ENCODE data around the gene PLEKHA7. TPM values are rescaled to one million over a fixed set of nuclear protein-coding genes. Genes with fewer than 3 reads are reported as not detected.
"Not testable (repeated sequence)": the region's sequence is repeated elsewhere in the genome, so short reads cannot be mapped to it uniquely, and the experiment has no call there.

The PLEKHA7 gene
- total RNA-seq: 17.7 and 25.3 TPM in 2 replicates

DNA sequence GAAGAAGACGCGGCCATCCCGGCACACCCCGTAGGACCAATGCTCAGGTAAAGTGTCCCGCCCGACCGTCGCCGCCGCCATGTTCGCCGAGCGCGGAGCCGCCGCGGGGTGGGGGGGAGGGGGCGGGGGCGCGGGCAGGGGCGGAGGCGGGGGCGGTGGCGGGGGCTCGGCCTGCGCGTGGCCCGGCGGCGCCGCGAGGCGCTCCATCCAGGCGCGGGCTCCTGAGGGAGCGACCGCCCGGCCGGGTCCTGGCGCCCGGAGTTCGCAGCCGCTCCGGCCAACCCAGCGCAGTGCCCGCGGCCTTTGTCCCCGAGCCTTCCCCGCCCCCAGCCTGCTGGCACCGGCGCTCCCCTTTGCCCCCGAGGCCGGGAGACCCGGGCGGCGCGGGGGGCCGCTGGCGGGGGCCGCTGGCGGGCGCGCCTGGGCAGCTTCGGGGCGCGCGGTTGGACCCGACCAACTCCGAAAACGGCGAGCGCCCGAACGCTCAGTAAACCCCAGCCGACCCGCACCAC lies at the start of gene PLEKHA7:
Gene PLEKHA7, minus strand, starts transcription at position 94 of the 512 bp plus-strand sequence. Its CDS starts 13 bp downstream, at position 81.
- H3K27me3 ChIP-seq (ENCODE audit: control insufficient read depth, insufficient read depth, low read length): no peaks in the 10 kb centered on the region
- H3K36me3 ChIP-seq (ENCODE audit: control insufficient read depth, insufficient read depth, low read length): peaks cover 1% of the 10 kb centered on the region
- peak within 1 kb of the TSS; percentile 75 for H3K4me3 ChIP-seq (ENCODE audit: low read depth, low read length)
- TF ChIP-seq, protein P1, sequence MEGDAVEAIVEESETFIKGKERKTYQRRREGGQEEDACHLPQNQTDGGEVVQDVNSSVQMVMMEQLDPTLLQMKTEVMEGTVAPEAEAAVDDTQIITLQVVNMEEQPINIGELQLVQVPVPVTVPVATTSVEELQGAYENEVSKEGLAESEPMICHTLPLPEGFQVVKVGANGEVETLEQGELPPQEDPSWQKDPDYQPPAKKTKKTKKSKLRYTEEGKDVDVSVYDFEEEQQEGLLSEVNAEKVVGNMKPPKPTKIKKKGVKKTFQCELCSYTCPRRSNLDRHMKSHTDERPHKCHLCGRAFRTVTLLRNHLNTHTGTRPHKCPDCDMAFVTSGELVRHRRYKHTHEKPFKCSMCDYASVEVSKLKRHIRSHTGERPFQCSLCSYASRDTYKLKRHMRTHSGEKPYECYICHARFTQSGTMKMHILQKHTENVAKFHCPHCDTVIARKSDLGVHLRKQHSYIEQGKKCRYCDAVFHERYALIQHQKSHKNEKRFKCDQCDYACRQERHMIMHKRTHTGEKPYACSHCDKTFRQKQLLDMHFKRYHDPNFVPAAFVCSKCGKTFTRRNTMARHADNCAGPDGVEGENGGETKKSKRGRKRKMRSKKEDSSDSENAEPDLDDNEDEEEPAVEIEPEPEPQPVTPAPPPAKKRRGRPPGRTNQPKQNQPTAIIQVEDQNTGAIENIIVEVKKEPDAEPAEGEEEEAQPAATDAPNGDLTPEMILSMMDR (IDR thresholded peaks at IDR 0.05; ENCODE audit: insufficient read depth, low read length, poor library complexity, severe bottlenecking): no peak
- DNase-seq (ENCODE audit: low read depth): no peak

DNA sequence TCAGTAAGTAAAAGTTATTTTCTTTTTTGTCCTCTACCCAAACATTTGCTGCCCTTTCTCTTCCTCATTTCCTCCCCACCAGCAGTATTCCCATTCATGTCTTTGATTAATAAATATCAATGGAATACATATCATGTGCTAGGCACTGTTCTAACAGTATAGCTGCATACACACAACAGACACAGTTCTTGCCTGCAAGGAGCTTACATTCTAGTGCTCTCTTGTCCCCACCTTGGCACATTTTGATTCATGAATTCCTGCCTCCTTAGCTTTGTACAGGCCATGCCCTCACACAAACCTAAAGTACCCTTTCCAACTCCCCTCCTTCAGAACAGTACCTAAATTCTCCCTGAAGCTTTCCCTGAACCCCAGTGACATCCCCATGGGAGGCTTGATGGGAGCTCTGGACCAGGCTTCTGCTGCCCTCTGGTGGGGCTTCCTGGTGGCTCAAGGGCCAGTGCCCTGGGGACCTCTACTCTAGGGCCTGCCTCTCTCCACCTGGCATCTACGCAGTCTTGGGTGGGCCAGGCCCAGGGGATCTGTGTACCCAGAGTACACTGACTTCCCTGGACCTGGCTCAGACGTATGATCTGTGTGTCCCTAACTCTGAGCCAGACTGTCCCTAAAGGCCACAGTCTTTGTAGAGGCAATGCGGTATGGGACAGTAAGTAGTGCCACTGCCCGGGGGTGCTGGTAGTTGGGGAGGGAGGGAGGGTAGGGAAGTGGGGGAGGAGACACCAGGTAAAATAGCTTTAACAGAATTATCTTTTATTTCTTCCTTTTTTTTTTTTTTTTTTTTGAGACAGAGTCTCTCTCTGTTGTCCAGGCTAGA lies 49.2 kb upstream of the PLEKHA7 start:
- H3K27me3 ChIP-seq (ENCODE audit: control insufficient read depth, insufficient read depth, low read length): no peaks in the 10 kb centered on the region
- DNase-seq (ENCODE audit: low read depth): no peak
- TF ChIP-seq, protein P1 (IDR thresholded peaks at IDR 0.05; ENCODE audit: insufficient read depth, low read length, poor library complexity, severe bottlenecking): peak; percentile 93
- H3K4me3 ChIP-seq (ENCODE audit: low read depth, low read length): no peak overlapping the region
- no peaks in the 10 kb centered on the region for H3K36me3 ChIP-seq (ENCODE audit: control insufficient read depth, insufficient read depth, low read length)

DNA sequence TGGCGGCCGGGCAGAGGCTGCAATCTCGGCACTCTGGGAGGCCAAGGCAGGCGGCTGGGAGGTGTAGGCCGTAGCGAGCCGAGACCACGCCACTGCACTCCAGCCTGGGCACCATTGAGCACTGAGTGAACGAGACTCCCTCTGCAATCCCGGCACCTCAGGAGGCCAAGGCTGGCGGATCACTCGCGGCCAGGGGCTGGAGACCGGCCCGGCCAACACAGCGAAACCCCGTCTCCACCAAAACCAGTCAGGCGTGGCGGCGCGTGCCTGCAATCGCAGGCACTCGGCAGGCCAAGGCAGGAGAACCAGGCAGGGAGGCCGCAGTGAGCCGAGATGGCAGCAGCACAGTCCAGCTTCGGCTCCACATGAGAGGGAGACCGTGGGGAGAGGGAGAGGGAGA lies 36.9 kb upstream of the PLEKHA7 start:
- H3K36me3 ChIP-seq (ENCODE audit: control insufficient read depth, insufficient read depth, low read length); H3K27me3 ChIP-seq (ENCODE audit: control insufficient read depth, insufficient read depth, low read length): not testable (repeated sequence)

DNA sequence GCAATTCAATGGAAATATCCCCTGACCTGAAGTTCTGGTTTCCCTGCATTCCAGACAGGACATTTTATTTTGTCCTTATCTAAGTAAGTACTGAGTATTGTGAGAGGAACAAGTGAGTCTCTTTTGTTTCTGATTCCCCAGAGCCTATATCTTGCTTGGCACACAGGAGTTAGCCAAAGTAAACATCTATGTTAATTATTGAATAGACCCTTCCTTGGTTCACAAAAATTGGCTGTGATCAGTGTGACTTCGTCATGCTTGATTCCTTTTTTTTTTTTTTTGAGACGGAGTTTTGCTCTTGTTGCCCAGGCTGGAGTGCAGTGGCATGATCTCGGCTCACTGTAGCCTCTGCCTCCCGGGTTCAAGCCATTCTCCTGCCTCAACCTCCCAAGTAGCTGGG lies 34.3 kb upstream of the PLEKHA7 start:
- not testable (repeated sequence) for H3K27me3 ChIP-seq (ENCODE audit: control insufficient read depth, insufficient read depth, low read length); H3K36me3 ChIP-seq (ENCODE audit: control insufficient read depth, insufficient read depth, low read length); H3K4me3 ChIP-seq (ENCODE audit: low read depth, low read length)
- peak; percentile 19 for DNase-seq (ENCODE audit: low read depth)

More for the DNA sequence above, 36.9 kb upstream of the PLEKHA7 start:
- not testable (repeated sequence) for DNase-seq (ENCODE audit: low read depth); H3K4me3 ChIP-seq (ENCODE audit: low read depth, low read length)

DNA sequence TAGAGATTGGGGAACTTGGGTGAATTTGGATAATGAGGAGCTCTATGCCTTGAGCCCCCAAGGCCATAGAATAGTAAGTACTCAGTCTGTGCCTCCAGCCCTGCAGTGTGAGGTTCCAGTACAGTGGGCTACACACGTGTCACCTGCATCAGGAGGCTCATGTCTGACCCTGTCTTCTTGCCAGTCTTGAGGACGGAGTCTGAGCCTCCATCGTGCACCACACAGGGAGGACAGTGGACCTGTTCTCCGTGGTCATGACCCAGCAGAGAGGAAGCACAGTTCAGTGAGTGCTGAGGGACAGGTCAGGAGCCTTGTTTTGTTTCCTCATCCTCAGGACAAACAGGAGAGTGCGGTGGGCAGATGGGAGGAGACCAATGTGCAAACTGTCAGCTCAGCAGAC lies 32.5 kb upstream of the PLEKHA7 start:
- no peaks in the 10 kb centered on the region for H3K36me3 ChIP-seq (ENCODE audit: control insufficient read depth, insufficient read depth, low read length)
- TF ChIP-seq, protein P1 (IDR thresholded peaks at IDR 0.05; ENCODE audit: insufficient read depth, low read length, poor library complexity, severe bottlenecking): no peak
- H3K27me3 ChIP-seq (ENCODE audit: control insufficient read depth, insufficient read depth, low read length): no peaks in the 10 kb centered on the region
- H3K4me3 ChIP-seq (ENCODE audit: low read depth, low read length): no peak overlapping the region
- DNase-seq (ENCODE audit: low read depth): no peak

- no peak for DNase-seq (ENCODE audit: low read depth)
- H3K27me3 ChIP-seq (ENCODE audit: control insufficient read depth, insufficient read depth, low read length): no peaks in the 10 kb centered on the region
- TF ChIP-seq, protein P1 (IDR thresholded peaks at IDR 0.05; ENCODE audit: insufficient read depth, low read length, poor library complexity, severe bottlenecking): no peak
- H3K36me3 ChIP-seq (ENCODE audit: control insufficient read depth, insufficient read depth, low read length): no peaks in the 10 kb centered on the region
- no peak overlapping the region for H3K4me3 ChIP-seq (ENCODE audit: low read depth, low read length)
Observed at GRCh38 chr11:17036666-17037658, 22.7 kb upstream of the PLEKHA7 start.

- DNase-seq (ENCODE audit: low read depth); H3K4me3 ChIP-seq (ENCODE audit: low read depth, low read length); H3K27me3 ChIP-seq (ENCODE audit: control insufficient read depth, insufficient read depth, low read length); H3K36me3 ChIP-seq (ENCODE audit: control insufficient read depth, insufficient read depth, low read length): not testable (repeated sequence)
Observed at GRCh38 chr11:17034027-17034426, 19.8 kb upstream of the PLEKHA7 start.
